ENCODE measurements around the gene SLC26A1.

Gene SLC26A1

GRCh38 chr4:964346-965025 is 28.7 kb downstream of the SLC26A1 start:
- no peak for DNase-seq (ENCODE audit: low read depth)

DNA sequence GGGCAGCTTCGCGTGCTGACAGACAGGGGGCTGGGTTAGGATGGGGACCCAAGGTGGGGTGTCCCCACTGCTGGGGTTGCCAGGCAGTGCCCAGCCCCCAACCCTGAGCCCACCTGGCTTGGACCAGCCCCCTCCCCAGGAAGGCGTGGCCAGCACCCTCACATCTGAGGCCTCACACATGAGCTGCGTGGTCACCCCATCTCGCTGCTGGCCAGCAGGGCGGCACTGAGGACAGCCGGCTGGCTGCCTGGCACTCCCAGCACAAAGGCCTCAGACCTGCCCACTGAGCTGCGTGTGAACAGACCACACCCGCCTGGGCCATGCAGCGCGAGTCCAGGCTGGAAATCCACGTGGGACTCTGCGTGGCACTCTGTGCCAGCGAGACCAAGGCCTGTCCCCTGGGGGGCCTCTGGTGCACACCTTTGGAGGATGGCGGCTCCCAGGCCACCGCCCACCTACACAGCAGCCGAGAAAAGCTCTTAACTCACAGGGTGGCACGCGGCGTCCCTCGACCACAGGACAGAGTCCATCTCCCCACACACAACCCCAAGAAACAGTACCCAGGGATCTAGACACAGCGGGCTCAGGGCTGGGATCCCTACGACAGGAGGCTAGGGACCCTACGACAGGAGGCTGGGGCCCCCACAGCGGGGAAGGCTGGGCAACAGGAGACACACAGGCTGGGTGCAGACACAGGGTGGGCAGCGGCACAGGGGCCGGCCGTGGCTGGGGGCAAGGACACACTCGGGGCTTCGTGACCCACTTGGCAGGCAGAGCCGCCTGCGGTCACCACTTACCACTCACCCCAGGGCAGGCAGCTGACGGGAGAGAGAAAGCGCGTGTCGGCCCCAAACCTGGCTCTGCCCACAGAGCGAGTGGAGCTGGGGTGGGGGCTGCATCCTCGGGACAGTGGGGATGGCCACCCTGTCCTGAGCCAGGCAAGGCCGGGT is 29.7 kb downstream of the SLC26A1 start:
- DNase-seq (ENCODE audit: low read depth): no peak

DNA sequence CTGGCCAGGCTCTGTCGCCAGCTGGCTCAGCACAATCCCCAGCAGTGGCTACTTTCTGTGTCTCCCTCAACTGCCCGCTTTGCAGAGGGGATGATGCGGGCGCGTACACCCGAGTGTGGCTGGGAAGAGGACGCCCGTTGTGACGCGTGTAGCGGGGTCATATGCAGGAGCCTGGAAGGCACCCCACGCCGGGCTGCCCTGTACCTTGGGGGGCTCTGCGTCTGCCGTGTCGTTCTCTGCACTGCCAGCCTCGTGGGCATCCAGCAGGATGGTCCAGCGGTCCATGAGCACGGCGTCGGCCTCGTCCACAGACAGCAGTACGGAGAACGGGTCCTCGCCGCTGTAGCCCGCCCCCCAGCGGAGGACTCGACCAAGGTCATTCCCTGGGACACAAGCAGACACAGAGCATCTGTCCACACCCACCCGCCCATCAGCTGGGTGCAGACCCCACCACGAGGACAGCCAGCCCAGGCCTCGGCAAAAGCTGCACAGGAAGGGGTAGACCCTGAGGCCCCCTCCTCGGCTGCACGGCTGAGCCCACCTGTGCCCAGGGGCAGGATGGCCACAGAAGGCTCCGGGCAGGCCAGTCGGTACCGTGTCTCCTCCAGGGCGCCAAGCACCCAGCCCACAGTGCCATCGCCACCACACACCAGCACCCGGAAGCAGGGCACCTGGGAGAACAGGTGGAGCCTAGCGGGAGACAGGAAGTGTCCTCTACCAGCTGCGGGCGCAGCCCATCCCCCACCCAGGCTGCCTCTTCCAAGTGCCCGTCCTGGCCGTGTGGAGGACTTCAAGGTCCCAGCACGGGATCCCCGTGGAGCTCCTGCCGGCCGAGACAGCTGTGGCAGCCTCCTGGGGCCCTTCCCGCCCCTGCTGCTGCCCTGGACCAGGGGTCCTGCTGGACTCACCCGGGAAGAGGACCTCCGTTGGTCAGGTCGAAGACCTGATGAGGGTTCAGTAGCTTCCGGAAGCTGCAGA is 30.7 kb downstream of the SLC26A1 start:
- no peak for DNase-seq (ENCODE audit: low read depth)

DNA sequence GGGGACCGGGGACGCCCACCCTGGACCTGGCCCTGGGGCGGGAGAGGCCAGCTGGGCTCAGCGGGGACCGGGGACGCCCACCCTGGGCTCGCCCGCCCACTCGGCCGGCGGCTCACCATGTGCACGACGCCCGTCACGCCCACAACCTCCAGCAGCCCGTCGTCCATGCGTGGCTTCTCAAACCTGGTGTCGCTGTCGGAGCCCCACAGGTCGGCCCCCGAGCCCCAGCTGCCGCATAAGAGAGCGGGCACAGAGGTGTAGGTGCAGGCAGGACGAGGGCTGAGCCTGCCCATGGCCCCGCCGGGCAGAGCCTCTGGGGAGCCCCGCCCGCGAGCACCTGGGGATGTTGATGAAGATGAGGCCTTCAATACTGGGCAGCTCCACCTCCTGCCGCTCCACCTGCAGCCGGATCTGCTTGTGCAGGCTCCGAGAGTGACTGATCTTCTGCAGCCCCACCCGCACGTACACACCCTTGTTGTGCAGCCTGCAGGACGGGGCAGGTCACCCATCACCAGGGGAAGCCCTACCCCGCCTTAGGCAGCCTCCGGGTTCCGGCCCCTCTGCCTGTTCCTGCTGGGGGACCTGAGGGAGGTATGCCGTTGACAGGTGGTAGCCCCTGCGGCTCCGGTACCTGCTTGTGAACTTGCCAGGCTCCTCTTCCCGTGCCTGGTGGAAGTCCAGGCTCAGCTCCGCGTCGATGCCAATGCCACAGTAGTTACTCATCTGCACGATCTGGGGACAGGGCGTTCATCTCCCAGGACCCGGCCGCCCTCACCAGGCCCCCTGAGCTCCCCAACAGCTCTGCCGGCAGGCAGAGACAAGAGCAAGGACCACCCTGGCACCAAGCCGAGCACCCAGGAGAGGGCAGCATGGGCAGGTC is 31.6 kb downstream of the SLC26A1 start:
- no peak for DNase-seq (ENCODE audit: low read depth)

- no peak for DNase-seq (ENCODE audit: low read depth)
Observed at GRCh38 chr4:960636-961350, 32.4 kb downstream of the SLC26A1 start.

DNA sequence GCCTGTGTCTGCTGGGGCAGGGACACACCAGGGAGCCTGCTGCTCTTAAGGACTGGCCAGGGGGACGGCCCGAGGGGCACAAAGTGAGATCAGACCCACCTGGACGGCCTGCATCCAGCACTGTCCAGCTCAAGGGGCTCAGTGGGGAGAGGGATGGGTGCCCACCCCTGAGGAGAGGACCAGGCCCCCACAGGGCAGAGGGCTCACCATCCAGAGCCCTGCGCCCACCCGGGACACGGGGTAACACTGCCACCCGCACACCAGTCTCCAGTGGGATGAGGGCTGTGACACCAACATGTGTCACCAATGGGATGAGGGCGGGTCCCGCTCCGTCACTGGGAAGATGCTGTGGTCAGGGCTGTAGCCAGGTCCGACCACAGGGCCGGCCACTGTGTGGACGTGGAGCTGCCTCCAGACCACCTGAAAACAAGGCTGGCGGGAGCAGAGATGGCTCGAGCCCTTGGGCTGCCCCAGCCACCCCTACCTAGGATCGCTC is 33.0 kb downstream of the SLC26A1 start:
- no peak for DNase-seq (ENCODE audit: low read depth)

GRCh38 chr4:959338-960139 is 33.7 kb downstream of the SLC26A1 start:
- no peak for DNase-seq (ENCODE audit: low read depth)

DNA sequence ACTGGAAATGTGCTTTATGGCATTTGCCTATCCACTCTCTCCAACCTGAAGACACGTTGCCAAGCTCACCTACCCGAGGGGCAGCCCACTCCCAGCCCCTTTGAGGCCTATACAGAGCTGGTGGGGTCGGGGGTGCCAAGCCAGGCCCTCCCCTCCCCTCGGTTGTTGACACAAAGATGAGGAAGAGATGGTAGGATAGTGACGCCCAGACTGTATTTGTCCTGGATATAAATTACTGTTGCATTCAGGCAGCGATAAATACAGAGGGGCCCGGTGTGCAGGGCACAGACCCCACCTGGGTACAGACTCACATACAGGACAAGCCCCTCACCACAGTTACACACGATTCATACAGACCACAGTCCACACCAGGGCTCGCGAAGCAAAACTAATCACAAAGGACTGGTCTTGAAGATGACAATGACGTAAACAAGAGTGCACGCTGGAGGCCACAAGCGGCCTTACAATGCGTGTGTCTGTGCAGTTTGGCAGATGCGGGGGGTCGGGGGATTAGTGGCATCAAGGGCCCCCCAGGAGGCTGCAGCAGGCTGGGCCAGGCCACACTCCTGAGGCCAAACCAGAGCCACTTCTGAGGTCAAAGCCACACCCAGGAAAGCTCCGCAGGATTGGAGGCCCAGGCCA is 34.4 kb downstream of the SLC26A1 start:
- DNase-seq (ENCODE audit: low read depth): no peak

DNA sequence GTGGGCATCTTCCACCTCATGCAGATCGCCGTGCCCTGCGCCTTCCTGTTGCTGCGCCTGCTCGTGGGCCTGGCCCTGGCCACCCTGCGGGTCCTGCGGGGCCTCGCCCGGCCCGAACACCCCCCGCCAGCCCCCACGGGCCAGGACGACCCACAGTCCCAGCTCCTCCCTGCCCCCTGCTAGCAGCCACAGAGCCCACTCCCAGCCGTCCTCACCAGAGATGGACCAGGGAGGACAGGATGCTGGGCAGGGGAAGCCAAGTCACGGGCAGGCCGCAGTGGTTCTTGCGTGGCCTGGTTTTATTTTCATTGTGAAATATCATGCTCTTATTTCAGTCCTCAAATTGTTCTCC is 34.9 kb downstream of the SLC26A1 start:
- DNase-seq (ENCODE audit: low read depth): no peak

GRCh38 chr4:957581-958313 is 35.5 kb downstream of the SLC26A1 start:
- no peak for DNase-seq (ENCODE audit: low read depth)

- no peak for DNase-seq (ENCODE audit: low read depth)
Observed at GRCh38 chr4:957231-957580, 36.0 kb downstream of the SLC26A1 start.

DNA sequence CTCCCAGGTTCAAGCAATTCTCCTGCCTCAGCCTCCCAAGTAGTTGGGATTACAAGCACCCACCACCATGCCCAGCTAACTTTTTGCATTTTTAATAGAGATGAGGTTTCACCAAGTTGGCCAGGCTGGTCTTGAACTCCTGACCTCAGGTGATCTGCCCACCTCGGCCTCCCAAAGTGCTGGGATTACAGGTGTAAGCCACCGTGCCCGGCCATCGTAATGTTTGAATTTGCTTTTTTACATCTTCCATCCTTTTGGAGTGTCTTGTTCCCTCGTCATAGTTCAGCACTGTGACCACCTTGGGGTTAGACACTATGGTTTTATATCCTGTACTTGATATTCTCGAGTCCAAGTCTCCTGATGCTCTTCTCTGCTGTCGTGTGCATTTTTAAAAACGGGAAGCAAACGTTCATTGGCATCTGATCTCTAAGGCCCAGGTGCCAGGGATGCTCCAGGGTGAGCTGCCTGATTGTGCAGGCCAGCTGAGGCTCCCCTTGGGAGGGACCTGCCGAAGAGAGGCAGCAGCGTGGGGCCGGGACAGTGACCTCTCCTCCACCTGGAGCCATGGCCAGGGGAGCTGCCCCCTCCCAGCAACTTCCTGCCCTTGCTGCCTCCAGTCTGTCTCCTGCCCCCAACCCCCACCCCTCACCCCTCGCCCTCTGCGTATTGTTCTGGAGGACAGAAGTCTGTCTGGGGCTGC is 36.5 kb downstream of the SLC26A1 start:
- DNase-seq (ENCODE audit: low read depth): no peak

DNA sequence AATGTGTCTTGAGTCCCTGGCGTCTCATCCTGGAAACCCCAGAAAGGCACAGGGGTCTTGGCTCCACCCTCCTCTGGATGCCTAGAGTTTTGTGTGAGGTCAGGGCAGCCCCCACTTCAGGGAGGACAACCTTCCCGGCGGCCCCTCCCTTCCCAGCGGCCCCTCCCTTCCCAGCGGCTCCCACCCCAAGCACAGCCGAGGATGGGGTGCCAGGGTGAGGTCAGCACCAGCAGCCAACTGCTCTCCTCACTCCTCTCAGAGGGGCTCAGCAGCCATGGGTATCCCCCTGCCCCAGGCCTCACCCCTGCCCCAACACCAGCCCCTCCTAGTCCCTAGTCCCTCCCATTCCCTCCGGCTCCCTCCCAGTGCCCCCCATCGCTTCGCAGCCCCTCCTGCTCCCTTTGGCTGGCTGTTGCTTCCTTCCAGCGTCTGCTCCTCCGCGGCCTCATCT is 37.2 kb downstream of the SLC26A1 start:
- no peak for DNase-seq (ENCODE audit: low read depth)

DNA sequence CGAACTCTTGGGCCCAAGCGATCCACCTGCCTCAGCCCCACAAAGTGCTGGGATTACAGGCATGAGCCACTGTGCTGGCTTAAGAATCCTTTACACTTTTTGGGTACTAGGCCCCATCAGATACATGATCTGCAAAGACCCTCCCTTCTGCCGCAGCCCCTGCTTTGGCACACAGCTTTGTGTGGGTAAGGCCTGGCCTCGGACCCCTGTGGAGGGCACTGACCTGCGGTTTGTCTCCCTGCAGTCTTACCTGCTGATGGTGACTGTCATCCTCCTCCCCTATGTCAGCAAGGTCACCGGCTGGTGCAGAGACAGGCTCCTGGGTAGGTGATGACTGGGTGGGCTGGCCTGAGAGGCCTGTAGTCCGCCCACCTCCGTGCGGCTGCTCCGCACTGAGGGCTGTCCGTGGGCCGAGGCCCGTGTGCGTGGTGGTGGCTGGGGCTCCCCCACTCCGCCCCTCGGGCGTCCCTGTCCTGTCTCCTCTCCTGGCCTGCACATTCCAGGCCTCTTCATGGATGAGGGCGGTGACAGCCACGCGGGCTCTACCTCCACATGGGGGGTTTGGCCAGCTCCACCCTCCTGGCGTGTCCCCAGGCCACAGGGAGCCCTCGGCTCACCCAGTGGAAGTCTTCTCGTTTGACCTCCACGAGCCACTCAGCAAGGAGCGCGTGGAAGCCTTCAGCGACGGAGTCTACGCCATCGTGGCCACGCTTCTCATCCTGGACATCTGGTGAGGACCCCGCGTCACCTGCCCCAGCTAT is 37.9 kb downstream of the SLC26A1 start:
- DNase-seq (ENCODE audit: low read depth): no peak

DNA sequence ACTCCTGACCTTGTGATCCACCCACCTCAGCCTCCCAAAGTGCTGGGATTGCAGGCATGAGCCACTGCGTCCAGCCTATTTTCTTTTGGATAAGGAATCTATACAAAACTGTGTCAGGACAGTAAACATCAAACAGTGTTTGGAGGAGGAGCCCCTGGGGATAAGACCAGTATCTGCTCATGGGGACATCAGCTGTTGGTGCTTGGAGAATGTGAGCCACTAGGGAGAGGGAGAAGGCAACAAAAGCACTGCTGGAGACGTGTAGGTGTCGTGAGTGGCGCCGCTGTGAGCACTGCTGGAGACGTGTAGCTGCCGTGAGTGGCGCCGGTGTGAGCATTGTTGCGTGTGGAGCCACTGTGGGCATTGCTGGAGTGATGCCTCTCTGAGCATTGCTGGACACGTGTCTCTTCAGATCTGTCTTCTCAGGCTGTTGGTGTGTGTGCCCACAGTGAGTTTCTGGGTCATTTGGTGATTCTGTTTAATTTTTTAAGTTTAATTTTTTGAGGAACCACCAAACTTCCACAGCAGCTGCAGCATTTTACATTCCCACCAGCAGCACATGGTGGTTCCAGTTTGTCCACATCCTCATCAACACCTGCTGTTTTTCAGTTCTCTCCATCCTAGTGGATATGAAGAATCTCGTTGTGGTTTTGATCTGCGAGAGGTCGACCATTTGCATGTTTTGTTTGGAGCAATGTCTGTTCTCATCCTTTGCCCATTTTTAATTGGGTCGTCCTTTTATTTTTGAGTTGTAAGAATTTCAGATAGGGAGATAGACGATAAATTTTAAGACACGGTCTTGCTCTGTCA is 38.8 kb downstream of the SLC26A1 start:
- DNase-seq (ENCODE audit: low read depth): no peak

GRCh38 chr4:953574-953915 is 39.7 kb downstream of the SLC26A1 start:
- DNase-seq (ENCODE audit: low read depth): no peak

Data from activated T-helper 9 cell treated with anti-CD3 and anti-CD28 coated beads, Interleukin-2, amount 50 U/mL, for 16 hours (primary cell).